ENCODE measurements around the gene PRPF40B.

PRPF40B gene

DNA sequence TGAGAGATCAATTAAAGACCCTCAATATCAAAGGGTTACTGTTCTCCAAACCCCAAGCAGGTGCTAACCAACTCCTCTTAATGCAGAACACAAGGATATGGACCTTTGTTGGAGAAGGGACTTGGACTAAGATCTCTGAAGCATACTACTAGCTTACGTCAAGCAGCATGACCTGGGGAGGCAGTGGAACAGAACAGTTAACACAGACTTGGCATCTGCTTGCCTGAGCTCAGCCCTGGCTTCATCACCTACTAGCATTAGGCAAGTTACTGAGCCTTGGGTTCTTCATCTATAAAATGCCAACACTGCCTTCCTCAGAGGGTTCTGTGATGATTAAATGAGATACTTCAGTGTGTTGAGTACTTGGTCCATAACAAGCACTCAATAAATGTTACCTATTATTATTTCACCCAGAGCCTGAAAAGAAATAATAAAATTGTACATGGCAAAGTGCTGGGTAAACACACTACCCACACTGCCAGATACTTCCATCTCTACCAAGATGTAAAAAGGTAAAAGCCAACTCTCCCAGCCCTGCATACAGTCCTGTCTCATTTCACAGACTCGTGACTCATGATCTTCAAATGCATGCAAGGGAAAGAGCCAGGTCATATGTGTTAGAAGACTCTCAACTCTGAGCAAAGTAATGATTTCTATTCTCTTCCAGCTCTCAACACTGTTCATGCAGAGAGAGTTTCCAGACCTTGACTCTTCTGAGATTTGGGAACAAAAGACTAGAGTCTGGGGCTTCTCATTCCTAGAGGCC, 44.1 kb downstream of the PRPF40B start:
- Histone ChIP-seq H3K27me3 (ENCODE audit: control insufficient read depth, insufficient read depth, low read length, poor library complexity, severe bottlenecking) (no peaks in the 10 kb centered on the region), H3K4me3 (ENCODE audit: insufficient read depth, low read depth, low read length) (no peak overlapping the region), H3K36me3 (ENCODE audit: control insufficient read depth, insufficient read depth, low read length) (no peaks in the 10 kb centered on the region), H3K4me1 (ENCODE audit: control insufficient read depth, insufficient read depth, low read length) (peaks cover 3% of the 10 kb centered on the region), H3K27ac (ENCODE audit: insufficient read depth, low read depth, low read length, poor library complexity, severe bottlenecking) (no peak overlapping the region), H3K9me3 (ENCODE audit: control insufficient read depth, low read length) (no peaks in the 10 kb centered on the region)
- WGBS, 2 experiments = 91 to 96% methylated on average over 2 of the region's 2 CpGs

DNA sequence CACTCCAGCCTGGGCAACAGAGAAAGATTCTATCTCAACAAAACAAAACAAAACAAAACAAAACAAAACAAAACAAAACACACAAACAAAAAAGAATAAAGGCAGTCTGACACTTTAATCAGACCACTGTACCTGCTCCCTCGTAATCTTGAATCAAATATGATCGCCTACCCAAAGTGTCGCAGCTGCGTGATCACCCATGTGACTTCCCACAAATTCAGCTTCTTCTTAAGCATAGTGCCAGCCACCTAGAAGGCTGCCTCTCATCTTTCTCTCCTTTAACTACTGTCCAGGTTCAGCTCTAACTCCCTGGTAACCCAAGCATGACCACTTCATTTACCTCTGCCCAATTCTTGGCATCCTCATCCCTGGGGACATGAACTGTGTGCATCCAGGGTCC, 46.4 kb downstream of the PRPF40B start:
- WGBS, 2 experiments = 94 to 97% methylated on average over 4 of the region's 4 CpGs
- Histone ChIP-seq H3K4me3 (ENCODE audit: insufficient read depth, low read depth, low read length) (no peak overlapping the region), H3K36me3 (ENCODE audit: control insufficient read depth, insufficient read depth, low read length) (no peaks in the 10 kb centered on the region), H3K9me3 (ENCODE audit: control insufficient read depth, low read length) (no peaks in the 10 kb centered on the region), H3K4me1 (ENCODE audit: control insufficient read depth, insufficient read depth, low read length) (peaks cover 23% of the 10 kb centered on the region), H3K27me3 (ENCODE audit: control insufficient read depth, insufficient read depth, low read length, poor library complexity, severe bottlenecking) (no peaks in the 10 kb centered on the region), H3K27ac (ENCODE audit: insufficient read depth, low read depth, low read length, poor library complexity, severe bottlenecking) (no peak overlapping the region)

DNA sequence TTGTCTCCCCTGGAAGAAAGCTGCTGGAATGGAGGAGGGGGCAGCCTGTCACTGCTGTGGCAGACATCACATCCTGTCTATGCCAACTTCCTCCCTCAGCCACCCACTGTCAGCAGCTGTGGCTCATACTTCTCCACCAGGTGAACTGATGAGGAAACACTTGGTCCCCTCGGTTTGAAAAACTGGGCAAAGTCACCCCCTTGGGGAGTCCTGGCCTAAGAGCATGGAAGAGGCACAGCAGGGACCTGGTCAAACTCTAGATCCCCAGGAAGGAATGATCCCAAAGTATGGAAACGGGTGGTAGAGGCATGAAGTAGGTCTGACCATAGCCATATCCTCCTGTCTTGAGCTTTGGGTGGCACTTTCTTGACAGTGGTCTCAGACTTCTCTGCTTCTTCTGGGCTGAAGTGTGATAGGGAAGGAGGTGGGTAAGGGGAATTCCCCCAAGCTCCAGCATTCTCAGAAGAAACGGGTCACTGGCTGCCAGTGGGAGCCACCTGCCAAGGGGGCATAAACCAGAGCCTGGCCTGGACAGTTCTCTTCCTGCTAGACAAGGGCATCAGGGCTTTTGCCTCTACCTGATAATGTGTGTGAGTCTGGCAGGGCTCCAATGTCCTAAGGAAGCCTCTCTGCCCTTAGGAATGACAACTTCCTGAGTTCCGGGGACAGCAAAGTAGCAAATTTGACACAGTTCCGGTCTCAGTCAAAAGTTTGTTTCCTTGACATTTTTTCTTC, 47.8 kb downstream of the PRPF40B start:
- no peak overlapping the region for H3K4me3 ChIP-seq (ENCODE audit: insufficient read depth, low read depth, low read length)
- no peak overlapping the region for H3K27ac ChIP-seq (ENCODE audit: insufficient read depth, low read depth, low read length, poor library complexity, severe bottlenecking)
- WGBS, 2 experiments = 94 to 95% methylated on average over 5 of the region's 5 CpGs
- H3K36me3 ChIP-seq (ENCODE audit: control insufficient read depth, insufficient read depth, low read length) = no peaks in the 10 kb centered on the region
- peaks cover 30% of the 10 kb centered on the region for H3K4me1 ChIP-seq (ENCODE audit: control insufficient read depth, insufficient read depth, low read length)
- H3K9me3 ChIP-seq (ENCODE audit: control insufficient read depth, low read length) = no peaks in the 10 kb centered on the region
- no peaks in the 10 kb centered on the region for H3K27me3 ChIP-seq (ENCODE audit: control insufficient read depth, insufficient read depth, low read length, poor library complexity, severe bottlenecking)

DNA sequence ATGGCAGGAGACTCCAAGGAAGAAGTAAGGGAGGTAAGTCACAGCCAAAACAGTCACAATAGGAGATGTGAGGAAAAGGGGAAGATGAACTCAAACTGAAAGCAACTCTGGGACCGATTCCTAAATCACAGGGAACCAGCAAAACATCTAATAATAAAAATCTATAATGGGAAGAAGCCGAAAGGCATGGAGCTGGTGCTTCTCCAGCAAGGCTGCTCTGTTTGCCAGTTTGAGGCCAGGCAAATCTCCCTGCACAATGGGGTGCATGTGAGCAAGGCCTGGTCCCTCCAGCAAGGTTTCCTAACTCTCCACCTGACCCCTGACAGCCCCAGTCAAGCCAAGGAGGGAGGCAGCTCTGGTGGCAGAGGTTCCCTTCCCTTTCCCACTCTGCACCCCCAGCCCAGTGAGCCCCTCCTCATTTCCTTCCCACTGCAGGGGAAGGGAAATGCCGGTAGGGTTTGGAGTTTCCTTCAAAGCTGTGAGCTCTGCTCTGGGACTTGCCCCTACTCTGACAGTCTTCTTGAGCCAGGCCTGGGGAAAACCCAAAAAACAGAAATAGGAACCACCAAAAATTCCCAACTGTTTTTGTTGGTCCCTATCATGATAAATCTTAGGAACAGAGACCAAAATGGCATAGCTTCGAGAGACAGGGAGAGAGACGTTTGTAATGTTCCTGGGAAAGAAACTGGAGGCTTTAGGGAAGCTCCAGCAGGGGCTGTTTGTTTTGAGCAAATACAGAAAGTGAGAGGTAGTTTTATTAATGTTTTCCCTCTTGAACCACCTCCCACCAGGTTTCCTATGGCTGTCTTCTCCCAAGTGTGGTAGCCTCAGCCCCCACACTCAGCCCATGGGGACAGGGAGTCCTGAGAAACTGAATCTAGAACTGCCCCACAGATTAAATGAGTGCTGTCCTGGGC, 49.2 kb downstream of the PRPF40B start:
- no peaks in the 10 kb centered on the region for H3K27me3 ChIP-seq (ENCODE audit: control insufficient read depth, insufficient read depth, low read length, poor library complexity, severe bottlenecking)
- 89 to 90% methylated on average over 5 of the region's 5 CpGs for WGBS, 2 experiments
- H3K9me3 ChIP-seq (ENCODE audit: control insufficient read depth, low read length) = no peaks in the 10 kb centered on the region
- H3K27ac ChIP-seq (ENCODE audit: insufficient read depth, low read depth, low read length, poor library complexity, severe bottlenecking) = peak overlapping the region; percentile 47
- peaks cover 30% of the 10 kb centered on the region for H3K4me1 ChIP-seq (ENCODE audit: control insufficient read depth, insufficient read depth, low read length)
- no peak overlapping the region for H3K4me3 ChIP-seq (ENCODE audit: insufficient read depth, low read depth, low read length)
- H3K36me3 ChIP-seq (ENCODE audit: control insufficient read depth, insufficient read depth, low read length) = no peaks in the 10 kb centered on the region

DNA sequence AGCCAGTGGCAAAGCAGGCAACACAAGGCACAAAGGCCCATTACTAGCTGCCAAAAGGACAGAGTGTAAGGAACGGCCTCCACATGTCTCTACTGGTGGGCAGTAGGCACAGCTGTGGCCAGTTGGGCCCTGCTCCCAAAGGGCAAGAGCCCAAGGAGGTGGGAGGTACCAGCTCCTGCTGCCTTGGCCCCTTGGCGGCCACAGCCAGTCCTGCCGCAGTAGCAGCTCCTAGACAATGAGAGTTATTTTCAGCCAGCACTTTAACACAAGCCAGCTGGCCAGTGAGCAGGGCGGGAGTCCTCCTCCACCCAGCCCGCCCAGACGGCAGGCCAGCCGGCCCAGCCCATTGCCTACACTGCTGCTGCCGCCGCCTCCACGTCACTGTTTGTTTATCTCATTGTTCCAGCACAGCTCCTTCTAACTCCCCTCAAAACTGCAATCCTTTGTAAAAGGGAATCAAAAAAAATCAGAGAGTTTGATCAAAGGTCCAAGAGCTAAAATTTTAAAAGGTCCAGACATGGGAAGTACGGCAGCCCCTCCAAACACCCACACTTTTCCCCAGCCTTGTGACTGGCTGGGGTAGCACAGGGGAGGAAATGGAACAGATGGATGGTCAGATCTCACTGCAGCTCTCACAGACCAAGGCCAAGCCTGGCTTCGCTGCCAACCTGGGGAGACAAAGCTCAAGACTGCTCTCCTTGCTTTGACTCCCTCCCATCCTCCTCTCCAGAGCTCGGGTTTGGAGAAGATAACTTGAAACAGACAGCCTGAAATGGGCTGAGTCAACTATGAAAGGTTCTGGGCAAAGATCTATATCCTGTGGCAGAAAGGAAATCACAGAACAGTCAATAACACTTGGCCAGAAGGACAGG, 50.3 kb downstream of the PRPF40B start:
- H3K4me1 ChIP-seq (ENCODE audit: control insufficient read depth, insufficient read depth, low read length) = peaks cover 30% of the 10 kb centered on the region
- no peaks in the 10 kb centered on the region for H3K36me3 ChIP-seq (ENCODE audit: control insufficient read depth, insufficient read depth, low read length)
- WGBS, 2 experiments = 22 to 24% methylated on average over 13 of the region's 13 CpGs
- peak overlapping the region; percentile 81 for H3K27ac ChIP-seq (ENCODE audit: insufficient read depth, low read depth, low read length, poor library complexity, severe bottlenecking)
- H3K4me3 ChIP-seq (ENCODE audit: insufficient read depth, low read depth, low read length) = no peak overlapping the region
- no peaks in the 10 kb centered on the region for H3K9me3 ChIP-seq (ENCODE audit: control insufficient read depth, low read length)
- no peaks in the 10 kb centered on the region for H3K27me3 ChIP-seq (ENCODE audit: control insufficient read depth, insufficient read depth, low read length, poor library complexity, severe bottlenecking)

DNA sequence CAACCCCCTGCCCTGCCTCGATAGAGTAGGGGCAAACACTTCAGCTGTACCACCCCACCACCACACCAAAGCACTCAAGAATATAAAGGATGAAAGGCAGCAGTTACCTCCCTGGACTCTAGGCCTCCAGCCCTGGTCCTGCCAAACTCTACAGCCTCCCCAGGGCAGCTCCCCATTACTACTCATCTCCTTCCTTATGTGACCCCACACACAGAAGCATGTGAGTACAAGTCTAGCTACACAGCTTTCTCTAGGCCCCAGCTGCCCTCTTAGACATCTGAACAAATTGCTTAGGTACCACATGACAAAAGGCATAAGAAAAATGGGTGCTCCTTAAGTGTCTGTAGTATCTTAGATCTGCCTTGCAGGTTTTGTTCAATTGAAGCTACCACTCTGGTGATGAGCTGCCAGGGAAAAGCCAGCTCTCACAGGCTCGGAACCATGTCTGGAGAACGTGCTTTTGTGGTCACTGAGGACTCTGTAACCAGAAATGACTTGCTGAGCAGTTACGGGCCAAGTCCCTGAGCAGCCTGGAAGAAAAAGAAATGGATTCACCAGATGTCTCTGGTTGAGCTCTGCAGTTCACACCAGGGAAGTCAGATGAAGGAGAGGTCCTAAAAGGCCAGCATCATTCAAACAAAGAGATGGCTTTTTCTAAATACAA, 51.1 kb downstream of the PRPF40B start:
- WGBS, 2 experiments = 91 to 92% methylated on average over 4 of the region's 4 CpGs

DNA sequence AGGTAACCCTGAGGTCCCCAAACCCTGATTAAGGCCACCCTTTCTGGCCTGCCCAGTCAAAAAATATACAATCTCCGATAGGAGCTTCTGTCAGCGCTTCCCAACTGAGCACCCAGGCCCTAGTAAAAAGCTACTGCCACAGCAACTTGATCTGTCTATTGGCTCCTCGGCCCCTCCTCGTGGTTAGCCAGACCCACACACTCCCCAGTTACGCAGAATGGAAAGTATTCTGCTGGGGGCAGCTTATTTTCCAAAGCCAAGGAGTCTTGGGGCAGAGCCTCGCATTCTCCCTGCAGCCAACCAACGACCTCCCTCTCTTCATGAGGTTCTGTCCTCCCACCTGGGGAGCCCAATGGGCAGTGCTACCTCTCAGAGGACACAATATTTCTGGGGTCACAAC, 51.8 kb downstream of the PRPF40B start:
- H3K4me3 ChIP-seq (ENCODE audit: insufficient read depth, low read depth, low read length) = no peak overlapping the region
- H3K36me3 ChIP-seq (ENCODE audit: control insufficient read depth, insufficient read depth, low read length) = no peaks in the 10 kb centered on the region
- no peaks in the 10 kb centered on the region for H3K9me3 ChIP-seq (ENCODE audit: control insufficient read depth, low read length)
- H3K27ac ChIP-seq (ENCODE audit: insufficient read depth, low read depth, low read length, poor library complexity, severe bottlenecking) = no peak overlapping the region
- H3K4me1 ChIP-seq (ENCODE audit: control insufficient read depth, insufficient read depth, low read length) = peaks cover 30% of the 10 kb centered on the region
- no peaks in the 10 kb centered on the region for H3K27me3 ChIP-seq (ENCODE audit: control insufficient read depth, insufficient read depth, low read length, poor library complexity, severe bottlenecking)
- WGBS, 2 experiments = 86 to 91% methylated on average over 7 of the region's 7 CpGs

More for the DNA sequence above, 51.1 kb downstream of the PRPF40B start:
- H3K27ac ChIP-seq (ENCODE audit: insufficient read depth, low read depth, low read length, poor library complexity, severe bottlenecking) = peak overlapping the region; percentile 81
- H3K27me3 ChIP-seq (ENCODE audit: control insufficient read depth, insufficient read depth, low read length, poor library complexity, severe bottlenecking) = no peaks in the 10 kb centered on the region
- H3K4me3 ChIP-seq (ENCODE audit: insufficient read depth, low read depth, low read length) = no peak overlapping the region
- peaks cover 30% of the 10 kb centered on the region for H3K4me1 ChIP-seq (ENCODE audit: control insufficient read depth, insufficient read depth, low read length)
- H3K36me3 ChIP-seq (ENCODE audit: control insufficient read depth, insufficient read depth, low read length) = no peaks in the 10 kb centered on the region
- H3K9me3 ChIP-seq (ENCODE audit: control insufficient read depth, low read length) = no peaks in the 10 kb centered on the region

DNA sequence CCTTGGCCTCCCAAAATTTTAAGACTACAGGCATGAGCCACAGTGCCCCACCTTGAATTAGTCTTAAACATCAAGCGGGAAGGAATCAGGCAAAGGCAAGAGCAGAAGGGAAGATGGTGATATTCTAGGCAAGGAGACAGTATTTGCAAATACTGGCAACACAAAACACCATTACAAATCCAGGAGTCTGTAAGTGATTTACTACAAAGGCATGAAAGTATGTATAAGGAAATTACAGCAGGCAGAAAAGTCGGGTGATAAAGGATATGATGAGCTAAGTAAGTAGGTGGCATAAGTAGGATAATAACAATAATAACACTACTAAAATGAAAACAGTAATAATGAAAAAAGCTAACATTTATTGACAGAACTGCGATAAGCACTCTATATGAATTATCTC, 55.4 kb downstream of the PRPF40B start:
- no peaks in the 10 kb centered on the region for H3K36me3 ChIP-seq (ENCODE audit: control insufficient read depth, insufficient read depth, low read length)
- no peaks in the 10 kb centered on the region for H3K27me3 ChIP-seq (ENCODE audit: control insufficient read depth, insufficient read depth, low read length, poor library complexity, severe bottlenecking)
- H3K27ac ChIP-seq (ENCODE audit: insufficient read depth, low read depth, low read length, poor library complexity, severe bottlenecking) = no peak overlapping the region
- H3K4me1 ChIP-seq (ENCODE audit: control insufficient read depth, insufficient read depth, low read length) = peaks cover 16% of the 10 kb centered on the region
- WGBS, 2 experiments = 80 to 100% methylated on average over 2 to 3 of the region's 3 CpGs
- no peaks in the 10 kb centered on the region for H3K9me3 ChIP-seq (ENCODE audit: control insufficient read depth, low read length)
- no peak overlapping the region for H3K4me3 ChIP-seq (ENCODE audit: insufficient read depth, low read depth, low read length)

DNA sequence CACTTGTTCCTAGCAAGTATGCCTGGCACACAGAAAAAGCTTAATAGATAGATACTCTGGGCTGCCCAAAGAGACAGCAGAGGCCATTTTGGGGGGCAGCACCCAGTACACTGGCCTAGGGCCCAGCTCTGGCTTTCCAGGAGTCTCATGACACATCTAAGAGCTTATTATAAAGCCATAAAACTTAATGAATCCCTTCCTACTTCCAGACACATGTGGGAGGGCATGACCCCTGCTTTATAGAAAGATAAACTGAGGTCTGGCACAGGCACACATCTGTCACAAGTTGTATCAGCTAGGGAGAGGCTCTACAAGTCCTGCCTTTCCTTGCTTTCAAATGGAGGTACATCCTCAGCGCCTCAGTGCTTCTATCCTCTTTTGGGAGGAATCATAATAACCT, 56.7 kb downstream of the PRPF40B start:
- H3K4me1 ChIP-seq (ENCODE audit: control insufficient read depth, insufficient read depth, low read length) = peaks cover 5% of the 10 kb centered on the region
- no peaks in the 10 kb centered on the region for H3K9me3 ChIP-seq (ENCODE audit: control insufficient read depth, low read length)
- no peaks in the 10 kb centered on the region for H3K27me3 ChIP-seq (ENCODE audit: control insufficient read depth, insufficient read depth, low read length, poor library complexity, severe bottlenecking)
- H3K4me3 ChIP-seq (ENCODE audit: insufficient read depth, low read depth, low read length) = no peak overlapping the region
- WGBS, 2 experiments = 94% methylated on average over 1 of the region's 1 CpG
- no peaks in the 10 kb centered on the region for H3K36me3 ChIP-seq (ENCODE audit: control insufficient read depth, insufficient read depth, low read length)
- no peak overlapping the region for H3K27ac ChIP-seq (ENCODE audit: insufficient read depth, low read depth, low read length, poor library complexity, severe bottlenecking)
